ENCODE measurements around the gene PPP1R3G.

GRCh38 chr6:5128351-5128750 lies 43.2 kb downstream of the PPP1R3G start:
- TF ChIP-seq POLR2A (IDR thresholded peaks at IDR 0.05) (no peak), CTCF (IDR thresholded peaks at IDR 0.05) (no peak)
